Measurements from ENCODE around the gene RAPGEF4. TPM values are rescaled to one million over a fixed set of nuclear protein-coding genes. Genes with fewer than 3 reads are reported as not detected.

The RAPGEF4 gene
- total RNA-seq, 4 donors from 2014 or later = 16.1 to 26.2 (median 21.3) TPM

GRCh38 chr2:173048522-173048896 is 312.9 kb downstream of the RAPGEF4 start:
- TF ChIP-seq POLR2A (IDR thresholded peaks at IDR 0.05) = no peak
- TF ChIP-seq CTCF (IDR thresholded peaks at IDR 0.05) = no peak
- intact Hi-C loops (cut with DNase I; ENCODE audit: low total_unique reads) = no loop called here

GRCh38 chr2:173048897-173049661 is 313.4 kb downstream of the RAPGEF4 start:
- Histone ChIP-seq H3K4me1 (peaks cover 0 to 13% of the 10 kb centered on the region in 2 donors), H3K9me3 (no peaks in the 10 kb centered on the region), H3K4me3 (no peak overlapping the region), H3K27ac (peak overlapping the region; percentile 79 to 86), H3K27me3 (no peaks in the 10 kb centered on the region), H3K36me3 (no peaks in the 10 kb centered on the region)
- TF ChIP-seq POLR2A (IDR thresholded peaks at IDR 0.05) (no peak), CTCF (IDR thresholded peaks at IDR 0.05) (no peak)
- intact Hi-C loops (cut with DNase I; ENCODE audit: low total_unique reads) = no loop called here
- peak; percentile 90 to 94 for DNase-seq

More at GRCh38 chr2:173048522-173048896, 312.9 kb downstream of the RAPGEF4 start:
- Histone ChIP-seq H3K4me3 (no peak overlapping the region), H3K4me1 (peaks cover 0 to 13% of the 10 kb centered on the region in 2 donors), H3K9me3 (no peaks in the 10 kb centered on the region), H3K36me3 (no peaks in the 10 kb centered on the region), H3K27me3 (no peaks in the 10 kb centered on the region), H3K27ac (peak overlapping the region; percentile 79 to 86)
- no peak for DNase-seq

- Histone ChIP-seq H3K27ac (peak overlapping the region; percentile 79 to 86), H3K4me3 (no peak overlapping the region), H3K27me3 (no peaks in the 10 kb centered on the region), H3K4me1 (peaks cover 0 to 13% of the 10 kb centered on the region in 2 donors), H3K9me3 (no peaks in the 10 kb centered on the region), H3K36me3 (no peaks in the 10 kb centered on the region)
- no peak for TF ChIP-seq CTCF (IDR thresholded peaks at IDR 0.05)
- TF ChIP-seq POLR2A (IDR thresholded peaks at IDR 0.05) = no peak
- no peak for DNase-seq
- intact Hi-C loops (cut with DNase I; ENCODE audit: low total_unique reads) = no loop called here
Observed at GRCh38 chr2:173049831-173050230, 314.2 kb downstream of the RAPGEF4 start.

- Histone ChIP-seq H3K27me3 (no peaks in the 10 kb centered on the region), H3K36me3 (no peaks in the 10 kb centered on the region), H3K27ac (no peak overlapping the region), H3K4me1 (peaks cover 0 to 7% of the 10 kb centered on the region in 2 donors), H3K9me3 (no peaks in the 10 kb centered on the region), H3K4me3 (no peak overlapping the region)
- DNase-seq = no peak
- intact Hi-C loops (cut with DNase I; ENCODE audit: low total_unique reads) = no loop called here
- TF ChIP-seq CTCF (IDR thresholded peaks at IDR 0.05) (no peak), POLR2A (IDR thresholded peaks at IDR 0.05) (no peak)
Observed at GRCh38 chr2:173050684-173051083, 315.0 kb downstream of the RAPGEF4 start.

- H3K27ac ChIP-seq = no peak overlapping the region
- no peak overlapping the region for H3K4me3 ChIP-seq
- no peak for TF ChIP-seq CTCF (IDR thresholded peaks at IDR 0.05)
- TF ChIP-seq POLR2A (IDR thresholded peaks at IDR 0.05) = no peak
- no peaks in the 10 kb centered on the region for H3K36me3 ChIP-seq
- intact Hi-C loops (cut with DNase I; ENCODE audit: low total_unique reads) = no loop called here
- H3K4me1 ChIP-seq = peaks cover 0 to 6% of the 10 kb centered on the region in 2 donors
- DNase-seq = no peak
- H3K27me3 ChIP-seq = no peaks in the 10 kb centered on the region
- H3K9me3 ChIP-seq = no peaks in the 10 kb centered on the region
Observed at GRCh38 chr2:173051463-173052215, 316.0 kb downstream of the RAPGEF4 start.
